GM13976 (cell line): ENCODE results near the gene ARHGDIA.

Experiments used
- DNase-seq: peaks from one replicate; pipeline ENCODE4 v3.0.0; 2012; ENCODE audit warnings: low spot score
- CTCF ChIP-seq: IDR thresholded peaks from 2 replicates; pipeline ENCODE4 v1.5.1; 2012; ENCODE audit warnings: borderline replicate concordance, mild to moderate bottlenecking; ENCODE audit not compliant: insufficient read depth; ENCODE audit errors: extremely low read depth, missing control alignments, control extremely low read depth
- in situ Hi-C: fragments of 300-500 bp; cut with MboI; formaldehyde crosslinking; loops from one replicate; pipeline ENCODE4 v1.12.0; 2022; ENCODE audit warnings: low sequenced_read_pairs, mixed read lengths, inconsistent platforms; ENCODE audit not compliant: unreplicated experiment

ARHGDIA gene

GRCh38 chr17:81822312-81822637, 48.9 kb downstream of the ARHGDIA start:
- DNase-seq: no peak
- TF ChIP-seq CTCF: no peak
- in situ Hi-C loops: no loop called here

GRCh38 chr17:81821603-81822311, 49.4 kb downstream of the ARHGDIA start:
- TF ChIP-seq CTCF: no peak
- in situ Hi-C loops: no loop called here
- no peak for DNase-seq

GRCh38 chr17:81821147-81821546, 50.0 kb downstream of the ARHGDIA start:
- TF ChIP-seq CTCF: no peak
- in situ Hi-C loops: no loop called here
- DNase-seq: no peak

GRCh38 chr17:81819708-81820107, 51.4 kb downstream of the ARHGDIA start:
- DNase-seq: no peak
- in situ Hi-C loops: no loop called here
- TF ChIP-seq CTCF: no peak

- in situ Hi-C loops: no loop called here
- no peak for TF ChIP-seq CTCF
- DNase-seq: no peak
Measured at GRCh38 chr17:81817758-81818147, 53.4 kb downstream of the ARHGDIA start.
